H1 (cell line): ENCODE data around the gene ADPRS. TPM values are rescaled to one million over a fixed set of nuclear protein-coding genes. Genes with fewer than 3 reads are reported as not detected.

ENCODE experiments used
- CTCF ChIA-PET: fragments of 300-600 bp; sonication (Branson Sonifier 250); formaldehyde crosslinking; loops from one replicate; lab custom pipeline; 2021; ENCODE audit not compliant: partially characterized antibody; lab: Charles Lee
- POLR2A ChIA-PET: fragments of 300-600 bp; sonication (Branson Sonifier 250); formaldehyde crosslinking; loops from one replicate; lab custom pipeline; 2021; ENCODE audit warnings: inconsistent platforms; ENCODE audit not compliant: partially characterized antibody; lab: Charles Lee
- DNase-seq, 2 experiments: peaks; one replicate each; pipeline versions ENCODE4 v3.0.0 to v3.0.0-alpha.2; 2010 to 2022; ENCODE audit warnings: low spot score in 2 of 2, low read depth in 1 of 2, mixed read lengths in 1 of 2
- FAIRE-seq: peaks from 2 replicates; lab custom pipeline; 2011; peaks lifted over from hg19 to GRCh38; lab: Jason Lieb, UNC
- H2AFZ ChIP-seq: 2 replicates; pipeline ENCODE4 v1.8.1; 2012; ENCODE audit warnings: low read length, inconsistent platforms
- H2AK5ac ChIP-seq: 2 replicates; pipeline ENCODE4 v1.6.1; 2013; ENCODE audit warnings: low read depth, low read length
- H2BK120ac ChIP-seq: replicated peaks from 2 replicates; pipeline ENCODE3; 2013; ENCODE audit warnings: low read depth, low read length, inconsistent platforms
- H2BK12ac ChIP-seq: 2 replicates; pipeline ENCODE4 v1.6.1; 2013; ENCODE audit warnings: low read depth, low read length
- H2BK15ac ChIP-seq: 2 replicates; pipeline ENCODE4 v1.6.1; 2013; ENCODE audit warnings: low read length
- H2BK20ac ChIP-seq: 2 replicates; pipeline ENCODE4 v1.6.1; 2013; ENCODE audit warnings: low read length
- H2BK5ac ChIP-seq: 2 replicates; pipeline ENCODE4 v1.6.1; 2013; ENCODE audit warnings: low read depth, low read length
- H3K14ac ChIP-seq: 2 replicates; pipeline ENCODE4 v1.6.1; 2013; ENCODE audit warnings: inconsistent platforms; ENCODE audit not compliant: insufficient read length
- H3K18ac ChIP-seq: 2 replicates; pipeline ENCODE4 v1.6.1; 2013; ENCODE audit warnings: low read length; ENCODE audit errors: extremely low read depth
- H3K23ac ChIP-seq: 2 replicates; pipeline ENCODE4 v1.6.1; 2013; ENCODE audit warnings: inconsistent platforms; ENCODE audit not compliant: insufficient read length
- H3K23me2 ChIP-seq: 2 replicates; pipeline ENCODE4 v1.6.1; 2013; ENCODE audit warnings: low read depth, low read length
- H3K27ac ChIP-seq: 2 replicates; pipeline ENCODE4 v1.6.1; 2011; ENCODE audit warnings: low read depth, low read length, inconsistent platforms
- H3K27me3 ChIP-seq, 4 experiments: replicated peaks in 1 of 4; 1 replicate in 1 of 4; 2 replicates in 3 of 4; pipeline versions ENCODE4 v1.6.1 to v1.8.1; 2011 to 2013; ENCODE audit warnings: low read length in 3 of 4, mild to moderate bottlenecking in 3 of 4, inconsistent platforms in 2 of 4, mixed read lengths in 2 of 4, moderate library complexity in 1 of 4; ENCODE audit not compliant: control insufficient read depth in 3 of 4, insufficient read depth in 3 of 4; ENCODE audit errors: extremely low read depth in 1 of 4
- H3K36me3 ChIP-seq, 4 experiments: 2 replicates each; pipeline versions ENCODE4 v1.6.1 to v1.8.1; 2011 to 2013; ENCODE audit warnings: mild to moderate bottlenecking in 4 of 4, low read length in 3 of 4, moderate library complexity in 2 of 4, control low read depth in 1 of 4, inconsistent platforms in 1 of 4; ENCODE audit not compliant: insufficient read depth in 4 of 4, control insufficient read depth in 2 of 4
- H3K4ac ChIP-seq: replicated peaks from 2 replicates; pipeline ENCODE3; 2013; ENCODE audit warnings: low read length, low read depth, mixed read lengths, inconsistent platforms; ENCODE audit not compliant: insufficient read length
- H3K4me1 ChIP-seq, 4 experiments: replicated peaks in 1 of 4; 1 replicate in 1 of 4; 2 replicates in 3 of 4; pipeline versions ENCODE4 v1.6.1 to v1.8.1; 2011 to 2013; ENCODE audit warnings: low read length in 3 of 4, inconsistent platforms in 2 of 4, mixed read lengths in 1 of 4; ENCODE audit not compliant: insufficient read depth in 4 of 4, control insufficient read depth in 3 of 4
- H3K4me2 ChIP-seq, 2 experiments: 2 replicates each; pipeline versions ENCODE4 v1.6.1 to v1.8.1; 2011 to 2013; ENCODE audit warnings: low read depth in 2 of 2, low read length in 2 of 2, control low read depth in 1 of 2, inconsistent platforms in 1 of 2, mild to moderate bottlenecking in 1 of 2; ENCODE audit not compliant: insufficient read depth in 1 of 2
- H3K4me3 ChIP-seq, 4 experiments: fragments of 200-600, 300-600 bp in 1 of 4; sonication (generic), shearing (Covaris generic), sonication (Bioruptor Twin) in 1 of 4; 2 replicates each; pipeline versions ENCODE4 v1.5.1 to v1.8.1; 2011 to 2016; ENCODE audit warnings: low read length in 4 of 4, low read depth in 3 of 4, control low read depth in 2 of 4, inconsistent platforms in 2 of 4, mild to moderate bottlenecking in 2 of 4, mixed read lengths in 1 of 4, moderate library complexity in 1 of 4; ENCODE audit not compliant: insufficient read depth in 2 of 4; ENCODE audit errors: extremely low read depth in 1 of 4
- H3K56ac ChIP-seq: replicated peaks from 2 replicates; pipeline ENCODE3; 2013; ENCODE audit warnings: low read depth, mild to moderate bottlenecking, mixed read lengths, low read length, inconsistent platforms; ENCODE audit not compliant: insufficient read length
- H3K79me1 ChIP-seq: 2 replicates; pipeline ENCODE4 v1.6.1; 2013; ENCODE audit warnings: low read depth, low read length, control low read depth
- H3K79me2 ChIP-seq, 2 experiments: 2 replicates each; pipeline versions ENCODE4 v1.6.1 to v1.8.1; 2012 to 2013; ENCODE audit warnings: low read length in 2 of 2, mild to moderate bottlenecking in 2 of 2, inconsistent platforms in 1 of 2; ENCODE audit not compliant: insufficient read depth in 2 of 2, control insufficient read depth in 1 of 2
- H3K9ac ChIP-seq, 4 experiments: replicated peaks in 1 of 4; 1 replicate in 1 of 4; 2 replicates in 3 of 4; pipeline versions ENCODE4 v1.6.1 to v1.8.1; 2011 to 2013; ENCODE audit warnings: low read depth in 3 of 4, low read length in 3 of 4, control low read depth in 2 of 4, mild to moderate bottlenecking in 2 of 4, moderate library complexity in 2 of 4, inconsistent platforms in 1 of 4; ENCODE audit errors: extremely low read depth in 1 of 4
- H3K9me3 ChIP-seq, 2 experiments: 2 replicates each; pipeline versions ENCODE4 v1.6.1 to v1.8.1; 2012 to 2013; ENCODE audit warnings: mild to moderate bottlenecking in 2 of 2, moderate library complexity in 2 of 2, control low read depth in 1 of 2, inconsistent platforms in 1 of 2, low read depth in 1 of 2, low read length in 1 of 2, mixed read lengths in 1 of 2; ENCODE audit not compliant: insufficient read depth in 2 of 2
- H4K20me1 ChIP-seq, 2 experiments: replicated peaks in 1 of 2; 2 replicates each; pipeline versions ENCODE3 to v1.8.1; 2011 to 2013; ENCODE audit warnings: inconsistent platforms in 2 of 2, low read length in 2 of 2, mild to moderate bottlenecking in 1 of 2; ENCODE audit not compliant: insufficient read depth in 2 of 2, control insufficient read depth in 1 of 2
- H4K5ac ChIP-seq: 2 replicates; pipeline ENCODE4 v1.6.1; 2013; ENCODE audit warnings: low read length, low read depth, mixed read lengths, inconsistent platforms; ENCODE audit not compliant: insufficient read length
- H4K8ac ChIP-seq: 2 replicates; pipeline ENCODE4 v1.8.0; 2013; ENCODE audit warnings: mild to moderate bottlenecking, moderate library complexity, low read length, inconsistent platforms; ENCODE audit not compliant: insufficient read depth; ENCODE audit errors: extremely low read depth
- H4K91ac ChIP-seq: replicated peaks from 2 replicates; pipeline ENCODE3; 2013; ENCODE audit warnings: low read length, mixed read lengths, inconsistent platforms; ENCODE audit not compliant: insufficient read length
- ASH2L ChIP-seq: fragments of 200-600, 300-600 bp; sonication (generic); IDR thresholded peaks from one replicate; pipeline ENCODE4 v1.7.1; 2017; ENCODE audit warnings: low read length
- CBX5 ChIP-seq: fragments of 300-800, 300-1000 bp; sonication (generic); IDR thresholded peaks from 2 replicates; pipeline ENCODE4 v1.7.1; 2016; ENCODE audit warnings: antibody characterized with exemption, low read length, low read depth
- EZH2 ChIP-seq: fragments of 200-600 bp; sonication (generic); IDR thresholded peaks from 2 replicates; pipeline ENCODE4 v1.7.1; 2012; ENCODE audit warnings: low read depth, mild to moderate bottlenecking, moderate library complexity, low read length, inconsistent platforms; ENCODE audit not compliant: severe bottlenecking
- GABPA ChIP-seq: IDR thresholded peaks from 2 replicates; pipeline ENCODE4 v1.6.1; 2011; ENCODE audit warnings: mild to moderate bottlenecking, low read length, moderate library complexity, borderline replicate concordance; ENCODE audit not compliant: insufficient read depth
- NRF1 ChIP-seq: IDR thresholded peaks from 2 replicates; pipeline ENCODE4 v1.6.1; 2011; ENCODE audit warnings: mild to moderate bottlenecking, low read depth, low read length, improper control_type of control experiment
- PHF8 ChIP-seq: fragments of 200-600 bp; sonication (generic); conservative IDR thresholded peaks from 2 replicates; pipeline ENCODE4 v1.7.1; 2012; ENCODE audit warnings: low read depth, mild to moderate bottlenecking, inconsistent platforms, low read length, moderate library complexity
- RAD21 ChIP-seq, 2 experiments: IDR thresholded peaks in 1 of 2; conservative IDR thresholded peaks in 1 of 2; 2 replicates each; pipeline ENCODE4 v1.6.1; 2011; ENCODE audit warnings: low read depth in 2 of 2, low read length in 2 of 2, improper control_type of control experiment in 1 of 2, inconsistent platforms in 1 of 2, mild to moderate bottlenecking in 1 of 2, moderate library complexity in 1 of 2
- RBBP5 ChIP-seq: IDR thresholded peaks from 2 replicates; pipeline ENCODE4 v1.7.1; 2012; ENCODE audit warnings: low read depth, mild to moderate bottlenecking, inconsistent platforms, low read length, moderate library complexity, borderline replicate concordance
- RFX5 ChIP-seq: IDR thresholded peaks from 2 replicates; pipeline ENCODE4 v1.6.1; 2011; ENCODE audit warnings: low read depth, low read length, improper control_type of control experiment, borderline replicate concordance
- SIX5 ChIP-seq: IDR thresholded peaks from 2 replicates; pipeline ENCODE4 v1.6.1; 2011; ENCODE audit warnings: mild to moderate bottlenecking, low read depth, low read length
- SP4 ChIP-seq: IDR thresholded peaks from 2 replicates; pipeline ENCODE4 v1.6.1; 2012; ENCODE audit warnings: low read length, inconsistent platforms
- TAF7 ChIP-seq: optimal IDR thresholded peaks from 2 replicates; pipeline ENCODE3; 2011; ENCODE audit warnings: low read depth, mild to moderate bottlenecking, inconsistent platforms, low read length, moderate library complexity, borderline replicate concordance
- TBP ChIP-seq: IDR thresholded peaks from 2 replicates; pipeline ENCODE4 v1.6.1; 2011; ENCODE audit warnings: low read depth, low read length, improper control_type of control experiment
- TCF12 ChIP-seq: IDR thresholded peaks from 2 replicates; pipeline ENCODE4 v1.6.1; 2011; ENCODE audit warnings: low read depth, mild to moderate bottlenecking, low read length
- polyA plus RNA-seq, 7 experiments: library from polyadenylated mRNA; depleted of rRNA in 3 of 7; stranded (reverse) in 5 of 7; unstranded in 2 of 7; fragments of >200 nt in 5 of 7; fragments of 200-250 nt in 2 of 7; gene quantifications; 1 replicate in 5 of 7; 2 replicates in 1 of 7; 4 replicates in 1 of 7; pipeline versions ENCODE4 v1.2.1 to v1.2.3, GENCODE V29; 2011 to 2013; ENCODE audit warnings: missing spikeins in 2 of 7, mixed read lengths in 2 of 7
- total RNA-seq: library from RNA; stranded (reverse); fragmentation: NEBNext Ultra II Directional; extraction: Animal tissue kit (Norgen Biotek cat#: 25700); gene quantifications from 2 replicates; pipeline ENCODE4 v1.2.1, GENCODE V29; 2021
- TF ChIP-seq, protein P1 (sequence below): IDR thresholded peaks from 2 replicates; pipeline ENCODE4 v1.6.1; 2012; ENCODE audit warnings: inconsistent platforms

Gene ADPRS
- total and polyA plus RNA-seq, 2 of the 8 experiments (the other 6 are each of a cell fraction or from before 2014, with no cell fraction given), result 22.9 to 38.1 TPM

DNA sequence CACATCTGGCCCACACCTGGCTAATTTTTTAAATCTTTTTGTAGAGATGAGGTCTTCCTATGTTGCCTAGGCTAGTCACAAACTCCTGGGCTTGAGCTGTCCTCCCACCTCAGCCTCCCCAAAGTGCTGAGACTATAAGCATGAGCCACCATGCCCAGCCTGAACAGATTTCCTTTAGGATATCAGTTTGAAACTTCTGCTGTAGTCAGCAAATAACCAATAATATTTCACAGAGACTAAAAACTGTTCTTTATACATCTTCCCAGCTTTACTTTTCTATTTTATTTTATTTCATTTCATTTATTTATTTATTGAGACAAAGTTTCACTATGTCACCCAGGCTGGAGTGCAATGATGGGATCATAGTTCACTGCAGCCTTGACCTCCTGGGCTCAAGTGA, 34.7 kb upstream of the ADPRS start:
- Histone ChIP-seq H3K23ac (no peak overlapping the region), H2AK5ac (no peak overlapping the region)
- no peak for TF ChIP-seq RBBP5
- no peak for TF ChIP-seq RFX5
- TF ChIP-seq GABPA, result no peak
- TF ChIP-seq, protein P1, sequence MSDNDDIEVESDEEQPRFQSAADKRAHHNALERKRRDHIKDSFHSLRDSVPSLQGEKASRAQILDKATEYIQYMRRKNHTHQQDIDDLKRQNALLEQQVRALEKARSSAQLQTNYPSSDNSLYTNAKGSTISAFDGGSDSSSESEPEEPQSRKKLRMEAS, result no peak
- TF ChIP-seq TCF12, result no peak
- TF ChIP-seq RAD21 (IDR thresholded peaks at IDR 0.05 in 1 of 2, conservative IDR thresholded peaks at IDR 0.05 in 1 of 2; ENCODE audit: low read depth in 2 of 2, low read length in 2 of 2), result no peak
- no peak for TF ChIP-seq SP4
- TF ChIP-seq PHF8, result no peak
- no peak for TF ChIP-seq EZH2
- no peak for TF ChIP-seq SIX5
- no peak for TF ChIP-seq ASH2L
- no peak for TF ChIP-seq TAF7
- no peak for TF ChIP-seq NRF1
- no peak for TF ChIP-seq TBP
- no peak for TF ChIP-seq CBX5

More for the DNA sequence above, 34.7 kb upstream of the ADPRS start:
- CTCF ChIA-PET, result interaction anchor here (1.4 kb wide), 1 partner anchor 8 kb away, joined by 3 read pairs; no protein-coding TSS in a partner anchor
- no peaks in the 10 kb centered on the region for H3K4me1 ChIP-seq
- H4K91ac ChIP-seq, result no peak overlapping the region
- H2BK5ac ChIP-seq, result no peak overlapping the region
- peaks cover 0 to 5% (median 1%) of the 10 kb centered on the region in 4 experiments; a peak in 1 of 8 replicates for H3K36me3 ChIP-seq
- H3K4me3 ChIP-seq, result no peak overlapping the region
- H2BK15ac ChIP-seq, result no peak overlapping the region
- POLR2A ChIA-PET, result interaction anchor here (1.4 kb wide), 1 partner anchor 16 kb away, joined by 4 read pairs; no protein-coding TSS in a partner anchor
- no peak overlapping the region for H3K4ac ChIP-seq
- H4K20me1 ChIP-seq, result no peaks in the 10 kb centered on the region
- no peak for FAIRE-seq
- H3K9me3 ChIP-seq, result no peaks in the 10 kb centered on the region
- no peak overlapping the region for H2BK12ac ChIP-seq
- no peak for DNase-seq
- no peaks in the 10 kb centered on the region for H3K23me2 ChIP-seq
- H3K18ac ChIP-seq, result no peak overlapping the region
- no peak overlapping the region for H4K5ac ChIP-seq
- no peak overlapping the region for H3K14ac ChIP-seq
- H3K79me1 ChIP-seq, result no peaks in the 10 kb centered on the region
- H3K56ac ChIP-seq, result no peak overlapping the region
- no peak overlapping the region for H2AFZ ChIP-seq
- no peak overlapping the region for H3K9ac ChIP-seq
- H2BK120ac ChIP-seq, result no peak overlapping the region
- no peak overlapping the region for H4K8ac ChIP-seq
- no peak overlapping the region for H3K27ac ChIP-seq
- H3K4me2 ChIP-seq, result no peak overlapping the region
- no peak overlapping the region for H2BK20ac ChIP-seq
- no peaks in the 10 kb centered on the region for H3K27me3 ChIP-seq
- H3K79me2 ChIP-seq, result no peaks in the 10 kb centered on the region
